ENCODE results near the gene DCBLD1.
"Not testable (repeated sequence)": the region's sequence is repeated elsewhere in the genome, so short reads cannot be mapped to it uniquely, and the experiment has no call there.

DCBLD1 gene

DNA sequence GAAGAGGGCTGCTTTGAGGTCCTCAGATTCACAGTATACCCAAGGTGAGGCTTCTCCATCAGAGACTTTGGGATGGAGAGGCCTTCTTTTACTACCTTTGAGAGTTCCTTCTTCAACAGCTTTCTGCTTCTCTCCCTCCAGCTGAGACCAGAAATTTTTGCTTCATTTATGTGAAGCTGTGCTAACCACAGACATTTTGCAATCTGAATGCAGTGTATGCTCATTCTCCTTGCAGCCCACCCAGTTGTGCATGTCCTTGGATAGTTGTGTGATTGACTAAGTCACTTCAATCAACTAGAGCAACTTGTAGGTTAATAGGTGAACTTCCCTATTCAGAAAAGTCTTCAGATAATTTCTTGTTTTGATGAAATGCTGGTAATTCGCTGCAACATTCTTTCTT is 20.1 kb downstream of the DCBLD1 start:
- DNase-seq = no peak

- DNase-seq = no peak
Measured at GRCh38 chr6:117503211-117503610, 20.7 kb downstream of the DCBLD1 start.

DNA sequence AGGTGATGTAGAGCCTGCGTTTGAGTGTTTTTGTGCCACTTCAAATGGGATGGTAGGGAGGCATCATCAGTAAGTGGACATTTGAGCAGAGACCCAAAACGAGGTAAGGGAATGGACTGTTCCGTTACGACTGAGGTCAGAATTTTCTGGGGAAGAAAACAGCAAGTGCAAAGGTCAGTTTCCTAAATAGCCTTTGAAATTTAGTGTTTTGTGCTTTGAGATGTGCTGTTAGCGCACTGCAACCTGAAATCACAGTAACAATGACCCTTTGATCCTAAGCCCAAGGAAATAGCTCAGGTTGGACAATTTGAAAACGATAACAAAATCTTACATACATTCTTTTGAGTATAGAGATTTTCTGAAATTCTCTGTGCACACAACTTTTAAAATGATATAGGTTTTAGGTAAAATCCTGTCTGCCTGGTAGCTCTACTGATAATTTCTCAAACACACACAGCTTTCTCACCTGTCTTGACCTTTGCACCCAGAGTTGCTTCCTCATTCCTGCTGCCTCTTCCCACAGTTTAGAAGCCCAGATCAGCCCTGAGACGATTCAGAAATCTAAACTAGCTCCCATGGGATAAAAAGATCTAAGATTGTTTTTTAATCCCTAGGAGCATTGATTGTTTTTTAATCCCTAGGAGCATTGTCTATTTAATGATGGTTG is 22.1 kb downstream of the DCBLD1 start:
- no peak for DNase-seq

- no peak for DNase-seq
Measured at GRCh38 chr6:117505311-117505710, 22.8 kb downstream of the DCBLD1 start.

GRCh38 chr6:117506180-117506835 is 23.8 kb downstream of the DCBLD1 start:
- DNase-seq = no peak

DNA sequence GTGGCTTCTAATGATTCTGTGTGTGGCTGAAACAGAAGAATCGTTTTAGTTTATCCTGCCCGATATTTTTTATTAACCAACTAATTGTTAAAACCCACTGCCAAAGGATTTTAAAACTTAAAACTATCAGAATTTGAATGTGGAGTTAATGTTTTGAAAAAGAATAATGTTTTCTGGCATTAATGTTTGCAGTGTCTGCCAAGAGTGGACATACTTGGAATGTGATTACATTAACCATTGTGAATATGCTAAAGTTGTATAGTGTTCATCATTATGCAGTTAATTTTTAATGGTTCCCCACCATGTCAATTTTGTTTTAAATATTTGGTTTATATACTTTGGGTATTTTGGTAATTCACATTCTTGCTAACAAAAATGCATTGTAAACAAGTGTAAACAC is 24.4 kb downstream of the DCBLD1 start:
- no peak for DNase-seq

- no peak for DNase-seq
Measured at GRCh38 chr6:117508450-117508971, 26.0 kb downstream of the DCBLD1 start.

DNA sequence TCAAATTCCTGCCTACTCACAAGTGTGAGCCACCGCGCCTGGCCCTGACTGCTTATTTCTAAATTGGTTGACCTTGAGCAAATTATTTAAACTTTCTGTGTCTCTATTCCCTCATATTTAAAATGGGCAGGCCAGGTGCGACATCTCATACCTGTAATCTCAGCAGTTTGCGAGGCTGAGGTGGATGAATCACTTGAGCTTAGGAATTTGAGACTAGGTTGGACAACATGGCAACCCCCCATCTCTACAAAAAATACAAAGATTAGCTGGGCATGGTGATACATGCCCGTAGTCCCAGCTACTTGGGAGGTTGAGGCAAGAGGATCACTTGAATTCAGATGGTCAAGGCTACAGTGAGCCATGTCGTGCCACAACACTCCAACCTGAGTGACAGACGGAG is 26.5 kb downstream of the DCBLD1 start:
- DNase-seq = no peak

- no peak for DNase-seq
Measured at GRCh38 chr6:117512056-117512828, 29.8 kb downstream of the DCBLD1 start.

DNA sequence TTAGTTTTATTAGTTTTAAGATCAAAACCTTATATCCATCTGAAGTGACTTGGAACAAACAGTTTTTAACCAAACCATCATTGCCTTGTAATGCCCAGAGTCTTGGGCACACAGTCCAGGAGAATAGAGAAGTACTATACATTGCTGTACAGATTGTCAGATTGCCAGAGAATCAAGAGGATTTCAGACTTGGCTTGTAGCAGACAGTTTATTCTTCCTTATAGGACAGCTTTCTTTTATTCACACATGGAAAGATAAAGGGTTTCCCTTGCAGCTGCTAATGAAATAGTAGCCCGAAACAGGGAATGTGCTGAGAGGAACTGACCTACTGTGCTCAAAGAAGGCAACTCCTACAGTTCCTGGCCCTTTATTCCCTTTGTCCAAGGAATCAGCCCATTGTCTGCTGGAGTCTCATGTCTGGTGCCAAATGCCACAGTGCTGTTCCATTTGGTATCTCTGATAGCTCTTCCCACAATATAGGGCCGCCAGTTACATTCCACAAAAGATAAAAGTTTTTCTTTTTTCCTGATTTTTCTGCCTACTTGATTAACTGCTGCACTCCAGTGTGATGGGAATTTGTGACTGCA is 30.6 kb downstream of the DCBLD1 start:
- DNase-seq = no peak

- no peak for DNase-seq
Measured at GRCh38 chr6:117513778-117514365, 31.4 kb downstream of the DCBLD1 start.

- DNase-seq = no peak
Measured at GRCh38 chr6:117514655-117515054, 32.2 kb downstream of the DCBLD1 start.

DNA sequence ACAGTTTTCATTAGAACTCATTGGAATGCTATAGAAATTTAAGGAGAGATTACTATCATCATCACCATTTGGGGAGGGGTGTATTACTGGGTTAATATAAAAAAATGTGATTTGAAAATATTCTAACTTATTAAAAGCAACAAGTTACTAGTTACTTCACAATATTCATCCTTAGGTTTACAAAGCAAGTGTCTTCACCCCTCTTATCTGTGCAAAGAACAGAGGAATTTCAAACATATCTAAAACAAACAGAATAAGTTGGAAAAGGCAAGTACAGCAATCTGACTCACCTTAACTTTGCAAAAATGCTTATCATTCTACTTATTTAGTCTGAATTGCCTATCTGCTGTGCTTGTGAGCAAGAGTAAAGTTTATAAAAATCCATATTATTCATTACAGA is 32.9 kb downstream of the DCBLD1 start:
- DNase-seq = no peak

- DNase-seq = not testable (repeated sequence)
Measured at GRCh38 chr6:117517995-117518394, 35.5 kb downstream of the DCBLD1 start.

DNA sequence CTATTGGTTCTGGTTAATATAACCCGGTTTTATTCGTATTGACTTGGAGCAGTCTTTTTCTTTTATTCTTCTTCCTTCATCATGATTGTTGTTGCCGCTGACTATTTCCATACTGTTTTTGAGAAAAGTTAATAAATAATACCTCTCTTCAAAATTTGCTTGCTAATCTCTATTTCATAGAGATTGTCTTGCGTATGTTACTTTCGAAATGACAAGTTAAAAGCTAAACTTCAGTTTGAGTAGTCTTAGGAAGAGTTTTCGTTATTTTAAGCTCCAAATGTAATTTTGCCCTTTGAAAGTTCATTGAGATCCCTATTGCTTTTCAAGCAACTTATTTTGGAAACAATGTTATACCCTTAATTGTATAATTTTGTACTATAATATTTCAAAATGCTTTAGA is 36.4 kb downstream of the DCBLD1 start:
- DNase-seq = no peak

DNA sequence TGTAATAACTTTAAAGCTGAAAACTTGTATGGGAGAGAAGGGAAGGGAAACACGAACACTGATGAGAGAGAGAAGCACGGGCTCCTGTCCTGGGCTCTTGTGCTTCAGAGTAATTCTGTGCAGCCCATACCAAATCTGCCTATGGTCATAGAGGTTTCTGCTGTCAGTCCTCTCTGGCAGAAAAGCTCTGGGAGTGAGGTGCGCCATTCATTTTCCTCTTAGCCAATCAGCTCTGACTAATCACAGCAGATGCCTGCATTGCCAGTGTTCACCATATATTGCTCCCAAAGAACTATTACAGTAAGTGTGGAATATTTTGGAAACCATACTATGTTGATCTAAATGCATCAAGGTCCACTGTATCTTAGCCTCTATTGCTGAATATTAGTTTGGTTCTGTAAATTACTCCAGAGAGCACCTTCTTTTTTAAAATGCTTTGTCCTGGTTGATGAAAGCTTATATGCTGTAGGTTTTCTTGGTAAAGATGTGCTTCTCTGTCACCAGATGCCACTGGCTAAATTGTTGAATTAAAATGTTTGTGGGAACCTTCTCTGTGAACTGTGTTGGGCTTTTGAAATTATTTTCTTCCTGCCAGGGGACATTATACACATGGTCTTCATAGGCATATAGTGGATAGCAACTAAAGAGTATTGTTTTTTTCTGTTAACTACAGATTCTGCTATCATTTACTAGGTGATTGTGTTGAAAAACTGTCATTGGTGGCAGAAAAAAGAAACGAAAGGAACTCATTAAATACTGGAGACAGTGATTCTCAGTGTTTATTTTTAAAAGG is 38.3 kb downstream of the DCBLD1 start:
- no peak for DNase-seq

DNA sequence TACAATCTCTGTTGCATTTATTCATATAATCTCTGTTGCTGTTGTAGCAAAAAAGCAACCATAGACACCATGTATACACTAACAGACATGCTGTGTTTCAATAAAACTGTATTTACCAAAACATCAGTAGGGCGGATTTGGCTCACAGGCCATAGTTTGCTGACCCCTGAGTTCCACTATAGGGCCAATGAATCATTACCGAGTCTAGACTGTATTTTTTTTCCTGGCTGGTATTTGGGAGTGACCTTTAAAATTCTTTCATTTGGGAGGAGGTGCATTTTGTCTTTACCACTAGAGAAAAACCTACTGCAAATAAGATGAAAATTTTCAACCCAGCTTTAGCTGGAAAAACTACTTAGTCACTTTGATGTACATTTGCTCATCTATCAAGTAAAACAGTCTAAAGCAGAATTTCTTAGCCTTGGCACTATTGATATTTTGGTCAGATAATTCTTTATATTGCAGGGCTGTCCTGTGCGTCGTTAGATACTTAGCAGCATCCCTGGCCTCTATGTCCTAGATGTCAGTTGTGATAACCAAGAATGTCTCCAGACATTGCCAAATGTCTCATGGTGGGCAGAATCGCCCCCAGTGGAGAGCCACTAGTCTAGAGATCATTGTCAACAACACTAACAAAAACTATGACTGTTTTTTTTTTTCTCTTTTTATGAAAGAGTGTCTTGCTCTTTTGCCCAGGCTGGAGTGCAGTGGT is 39.5 kb downstream of the DCBLD1 start:
- DNase-seq = no peak

GRCh38 chr6:117525607-117526006 is 43.1 kb downstream of the DCBLD1 start:
- no peak for DNase-seq

DNA sequence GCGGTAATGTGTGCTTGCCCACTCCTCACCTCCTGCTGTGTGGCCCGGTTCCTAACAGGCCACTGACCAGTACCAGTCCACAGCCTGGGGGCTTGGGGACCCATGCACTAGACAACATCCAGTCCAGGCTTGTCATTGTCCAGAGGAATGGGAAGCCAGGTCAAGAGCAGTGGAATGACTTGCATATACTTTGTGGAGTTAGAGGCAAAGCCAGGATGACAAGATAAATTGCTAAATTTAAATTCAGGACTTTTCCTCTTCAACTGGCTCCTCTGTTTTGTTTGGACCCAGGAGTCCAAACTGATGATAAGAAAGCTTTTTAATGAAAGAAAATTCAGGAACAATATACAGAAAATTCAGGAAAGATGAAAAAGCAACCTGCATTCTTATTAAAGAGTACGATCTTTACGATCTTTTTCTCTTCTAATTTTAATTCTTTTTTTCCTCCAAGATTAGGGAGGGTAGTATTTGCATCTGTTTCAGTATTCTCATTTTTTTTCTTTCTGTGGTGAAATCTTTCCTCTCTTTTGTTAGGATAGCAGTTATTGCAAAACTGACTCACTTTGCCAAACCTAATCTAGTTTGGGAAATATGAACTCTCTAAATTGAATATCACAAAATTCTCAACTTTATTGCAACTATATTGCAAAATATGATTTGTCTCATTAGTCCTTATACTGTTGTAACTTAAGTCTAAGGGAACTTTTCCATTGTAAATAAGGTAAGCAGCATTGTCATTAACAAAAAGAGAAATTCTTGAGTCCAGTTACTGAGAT is 48.2 kb downstream of the DCBLD1 start:
- no peak for DNase-seq

DNA sequence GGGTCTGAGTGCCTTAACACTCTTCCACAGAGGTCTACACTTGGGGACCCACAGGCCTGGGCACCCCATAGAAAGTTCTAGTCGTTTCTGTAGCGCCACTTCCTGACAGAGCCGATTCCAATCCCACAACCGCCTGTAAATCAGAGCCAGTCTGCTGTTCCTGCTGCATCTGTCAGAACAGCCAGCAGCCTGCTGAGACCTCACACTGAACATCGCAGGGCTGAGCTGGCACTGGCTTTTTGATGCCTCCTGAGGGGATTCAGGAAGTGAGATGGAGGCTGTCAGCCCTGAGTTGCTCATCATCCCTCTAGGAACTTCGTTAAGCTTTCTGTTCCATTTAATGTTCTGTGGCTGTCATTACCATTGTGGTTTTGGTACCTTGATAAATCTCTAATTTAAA is 48.9 kb downstream of the DCBLD1 start:
- no peak for DNase-seq
